ENCODE data around the gene CEP85. TPM values are rescaled to one million over a fixed set of nuclear protein-coding genes. Genes with fewer than 3 reads are reported as not detected.

CEP85 gene
- total RNA-seq, 1 donor from 2014 or later, result 14.6 TPM

DNA sequence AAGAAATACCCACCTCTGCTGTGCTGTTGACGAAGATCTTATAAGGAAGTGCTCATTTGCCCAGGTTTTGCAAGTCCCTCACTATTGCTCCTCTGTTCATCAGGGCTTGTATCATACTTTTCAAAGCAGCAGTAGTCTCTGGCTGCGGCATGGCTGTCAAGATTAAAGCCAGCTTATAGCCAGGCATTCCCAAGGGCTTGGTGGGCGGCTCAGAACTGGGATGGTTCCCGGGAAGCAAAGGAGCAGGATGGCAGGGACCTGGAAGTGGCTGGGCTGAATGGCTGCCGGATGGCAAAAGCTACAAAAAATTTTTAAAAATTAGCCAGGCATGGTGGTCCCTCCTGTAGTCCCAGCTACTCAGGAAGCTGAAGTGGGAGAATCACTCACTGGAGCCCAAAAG lies 29.2 kb downstream of the CEP85 start:
- no peak overlapping the region for H3K4me3 ChIP-seq (ENCODE audit: low read depth, low read length)
- TF ChIP-seq, protein P1, sequence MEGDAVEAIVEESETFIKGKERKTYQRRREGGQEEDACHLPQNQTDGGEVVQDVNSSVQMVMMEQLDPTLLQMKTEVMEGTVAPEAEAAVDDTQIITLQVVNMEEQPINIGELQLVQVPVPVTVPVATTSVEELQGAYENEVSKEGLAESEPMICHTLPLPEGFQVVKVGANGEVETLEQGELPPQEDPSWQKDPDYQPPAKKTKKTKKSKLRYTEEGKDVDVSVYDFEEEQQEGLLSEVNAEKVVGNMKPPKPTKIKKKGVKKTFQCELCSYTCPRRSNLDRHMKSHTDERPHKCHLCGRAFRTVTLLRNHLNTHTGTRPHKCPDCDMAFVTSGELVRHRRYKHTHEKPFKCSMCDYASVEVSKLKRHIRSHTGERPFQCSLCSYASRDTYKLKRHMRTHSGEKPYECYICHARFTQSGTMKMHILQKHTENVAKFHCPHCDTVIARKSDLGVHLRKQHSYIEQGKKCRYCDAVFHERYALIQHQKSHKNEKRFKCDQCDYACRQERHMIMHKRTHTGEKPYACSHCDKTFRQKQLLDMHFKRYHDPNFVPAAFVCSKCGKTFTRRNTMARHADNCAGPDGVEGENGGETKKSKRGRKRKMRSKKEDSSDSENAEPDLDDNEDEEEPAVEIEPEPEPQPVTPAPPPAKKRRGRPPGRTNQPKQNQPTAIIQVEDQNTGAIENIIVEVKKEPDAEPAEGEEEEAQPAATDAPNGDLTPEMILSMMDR (conservative IDR thresholded peaks at IDR 0.05; ENCODE audit: low read depth, low read length), result no peak
- DNase-seq (ENCODE audit: low read depth), result no peak

DNA sequence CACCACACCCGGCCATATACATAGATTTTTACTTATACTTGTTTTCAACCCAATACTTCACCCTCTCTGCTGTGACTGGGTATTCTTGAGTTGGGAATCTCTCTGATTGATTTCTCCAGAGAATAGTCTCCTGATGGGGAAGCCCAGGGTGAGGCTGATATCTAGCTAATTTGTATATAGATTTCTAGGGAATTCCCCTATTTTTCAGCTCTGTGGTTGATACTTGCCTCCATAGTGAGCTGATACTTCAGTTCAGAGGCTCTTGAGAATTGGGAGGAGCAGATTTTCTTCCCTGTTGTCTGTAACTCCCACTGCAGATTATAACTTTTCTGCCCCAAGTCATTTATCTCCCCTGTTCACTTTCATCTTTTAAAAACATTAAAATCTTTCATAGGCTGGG lies 31.4 kb downstream of the CEP85 start:
- TF ChIP-seq, protein P1 (conservative IDR thresholded peaks at IDR 0.05; ENCODE audit: low read depth, low read length), result no peak
- no peak overlapping the region for H3K4me3 ChIP-seq (ENCODE audit: low read depth, low read length)
- DNase-seq (ENCODE audit: low read depth), result no peak

DNA sequence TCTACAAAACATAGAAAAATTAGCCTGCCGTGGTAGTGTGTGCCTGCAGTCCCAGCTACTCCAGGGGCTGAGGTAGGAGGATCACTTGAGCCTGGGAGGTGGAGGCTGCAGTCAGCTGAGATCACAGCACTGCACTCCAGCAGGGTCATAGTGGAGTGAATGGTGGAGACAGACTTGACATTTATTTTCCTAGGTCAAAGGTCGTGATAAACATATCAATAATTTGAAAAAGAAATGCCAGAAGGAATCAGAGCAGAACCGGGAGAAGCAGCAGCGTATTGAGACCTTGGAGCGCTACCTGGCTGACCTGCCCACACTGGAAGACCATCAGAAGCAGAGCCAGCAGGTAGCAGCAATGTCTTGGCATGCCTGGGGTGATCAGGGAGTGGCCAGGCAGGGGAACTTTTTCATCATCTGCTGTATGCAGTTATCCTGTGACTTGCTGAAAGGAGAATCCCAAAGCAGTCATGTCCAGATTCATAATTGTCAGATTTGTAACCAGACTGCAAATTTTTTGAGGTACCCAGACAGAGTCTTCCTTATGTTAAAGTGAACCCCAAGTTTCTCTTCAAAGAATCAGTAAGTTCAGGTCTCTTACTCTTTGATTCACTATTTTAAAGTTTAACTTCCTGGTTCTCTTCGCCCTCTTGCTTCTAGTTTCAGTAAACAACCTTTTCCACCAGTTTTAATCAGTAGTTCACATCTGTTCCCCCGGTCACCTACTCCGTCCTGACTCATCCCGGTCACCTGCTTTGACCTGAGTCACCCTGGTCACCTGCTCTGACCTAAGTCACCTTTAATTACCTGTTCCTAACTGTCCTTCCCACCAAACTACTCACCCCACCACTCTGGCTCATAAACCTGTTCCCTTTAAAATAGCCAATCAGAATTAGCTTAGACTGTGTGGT lies 34.5 kb downstream of the CEP85 start:
- no peak for DNase-seq (ENCODE audit: low read depth)
- TF ChIP-seq, protein P1 (conservative IDR thresholded peaks at IDR 0.05; ENCODE audit: low read depth, low read length), result no peak
- H3K4me3 ChIP-seq (ENCODE audit: low read depth, low read length), result no peak overlapping the region

DNA sequence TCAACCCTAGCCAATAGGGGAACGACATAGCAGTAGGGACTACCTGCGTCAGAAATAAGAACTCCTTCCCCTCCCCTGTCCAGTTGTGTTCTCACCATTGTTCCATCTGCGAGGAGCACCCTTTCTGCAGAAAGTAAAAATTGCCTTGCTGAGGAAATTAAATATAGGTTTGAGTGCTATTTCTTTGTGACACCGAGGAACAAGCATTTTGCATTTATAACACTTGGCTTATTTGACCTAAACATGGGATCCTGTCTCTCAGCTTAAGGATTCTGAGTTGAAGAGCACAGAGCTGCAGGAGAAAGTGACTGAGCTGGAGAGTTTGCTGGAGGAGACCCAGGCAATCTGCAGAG lies 35.2 kb downstream of the CEP85 start:
- DNase-seq (ENCODE audit: low read depth), result no peak
- no peak overlapping the region for H3K4me3 ChIP-seq (ENCODE audit: low read depth, low read length)
- TF ChIP-seq, protein P1 (conservative IDR thresholded peaks at IDR 0.05; ENCODE audit: low read depth, low read length), result no peak

DNA sequence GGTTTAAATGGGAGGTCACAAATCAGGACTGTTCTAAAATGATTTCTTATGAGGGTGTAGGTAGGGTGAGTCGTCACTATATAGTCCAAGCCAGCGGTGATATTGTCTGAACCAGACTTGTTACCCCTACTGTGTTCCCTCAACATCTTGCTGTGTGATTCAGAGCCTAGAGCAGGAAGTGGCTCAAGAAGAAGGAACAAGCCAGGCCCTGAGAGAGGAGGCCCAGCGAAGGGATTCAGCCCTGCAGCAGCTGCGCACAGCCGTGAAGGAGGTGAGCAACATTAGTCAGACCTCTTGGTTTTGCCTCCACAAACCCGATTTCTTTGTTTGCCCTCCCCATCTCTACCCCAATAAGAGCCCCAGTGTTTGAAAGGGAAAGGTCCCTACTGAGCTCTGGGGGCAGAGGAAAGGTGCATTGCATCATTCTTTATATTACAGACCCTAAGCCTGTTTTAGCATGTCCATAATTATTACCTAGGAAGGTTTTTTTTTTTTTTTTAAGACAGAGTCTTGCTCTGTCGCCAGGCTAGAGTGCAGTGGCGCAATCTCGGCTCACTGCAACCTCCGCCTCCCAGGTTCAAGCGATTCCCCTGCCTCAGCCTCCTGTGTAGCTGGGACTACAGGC lies 40.9 kb downstream of the CEP85 start:
- no peak for DNase-seq (ENCODE audit: low read depth)
- no peak overlapping the region for H3K4me3 ChIP-seq (ENCODE audit: low read depth, low read length)
- TF ChIP-seq, protein P1 (conservative IDR thresholded peaks at IDR 0.05; ENCODE audit: low read depth, low read length), result no peak

DNA sequence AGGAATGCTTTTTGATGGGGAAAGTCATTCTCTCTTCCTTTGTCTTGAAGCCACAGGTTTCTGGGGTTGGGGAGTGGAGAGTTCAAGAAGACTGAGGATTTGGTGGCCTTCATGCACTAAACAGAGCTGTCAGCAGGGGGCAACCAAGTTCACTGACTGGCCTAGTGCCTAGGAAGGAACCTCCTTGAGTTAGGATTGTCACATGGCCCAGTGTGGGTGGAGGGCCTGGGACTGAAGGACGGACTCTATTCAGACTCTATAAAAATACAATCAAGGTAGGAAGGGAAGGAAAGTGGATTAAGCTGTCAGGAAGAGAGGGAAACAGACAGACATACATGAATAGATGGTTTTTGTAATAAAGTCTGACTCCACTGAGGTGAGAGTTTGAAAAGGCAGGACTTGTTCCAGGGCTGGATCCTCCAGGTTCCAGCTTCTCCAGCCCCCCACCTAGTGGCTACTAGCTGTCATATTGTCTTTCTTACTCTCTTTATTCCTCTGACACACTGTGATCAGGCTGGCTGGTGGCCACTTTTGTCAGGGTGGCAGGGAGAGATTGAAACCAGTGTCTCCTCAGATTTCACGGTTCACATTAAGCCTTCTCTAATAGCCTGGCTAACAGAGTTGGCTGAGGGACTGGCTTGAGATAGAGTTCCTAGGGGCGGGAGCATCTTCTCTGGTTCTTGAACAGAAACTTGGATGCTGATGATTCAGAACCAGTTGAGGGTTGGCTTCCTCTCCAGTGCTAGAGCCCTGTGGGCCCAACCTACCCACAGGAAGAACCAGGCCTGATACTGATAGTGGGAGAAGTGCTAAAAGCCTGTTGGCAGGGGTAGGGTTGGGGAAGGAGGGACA lies 41.8 kb downstream of the CEP85 start:
- DNase-seq (ENCODE audit: low read depth), result peak; percentile 59

More for the DNA sequence above, 41.8 kb downstream of the CEP85 start:
- no peak overlapping the region for H3K4me3 ChIP-seq (ENCODE audit: low read depth, low read length)
- TF ChIP-seq, protein P1 (conservative IDR thresholded peaks at IDR 0.05; ENCODE audit: low read depth, low read length), result peak; percentile 81

All from epithelial cell of proximal tubule (primary cell).